Measurements from ENCODE around the gene GPC6. TPM values are rescaled to one million over a fixed set of nuclear protein-coding genes. Genes with fewer than 3 reads are reported as not detected.

Gene GPC6
- total and polyA plus RNA-seq, 2 donors (not counting 1 experiment from before 2014, with no cell fraction given) = not detected

DNA sequence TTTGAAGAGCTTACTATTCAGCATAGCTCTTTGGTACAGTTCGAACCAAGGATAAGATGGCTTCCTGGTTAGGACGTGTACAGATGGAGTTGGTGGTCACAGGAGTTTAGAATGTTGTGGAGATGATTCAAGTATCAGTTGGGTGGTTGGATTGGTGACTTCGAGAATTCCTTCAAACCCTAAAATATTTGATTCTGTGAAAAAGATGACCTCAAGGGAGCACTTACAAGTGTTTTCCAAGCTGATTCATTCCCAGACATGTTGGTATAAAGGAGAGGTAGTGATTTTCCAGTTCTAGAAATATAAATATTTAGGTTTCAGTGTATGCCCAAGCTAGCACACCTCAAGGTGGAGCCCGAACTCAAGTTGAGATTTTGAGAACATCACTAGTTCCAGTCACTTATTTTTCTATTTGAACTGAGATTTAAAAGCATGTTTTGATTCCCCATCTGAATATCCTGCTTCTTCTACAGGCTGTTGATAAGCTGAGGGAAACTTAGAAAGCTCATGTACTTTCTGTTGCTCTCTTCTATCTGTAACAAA lies 946.8 kb downstream of the GPC6 start:
- TF ChIP-seq, protein P1, sequence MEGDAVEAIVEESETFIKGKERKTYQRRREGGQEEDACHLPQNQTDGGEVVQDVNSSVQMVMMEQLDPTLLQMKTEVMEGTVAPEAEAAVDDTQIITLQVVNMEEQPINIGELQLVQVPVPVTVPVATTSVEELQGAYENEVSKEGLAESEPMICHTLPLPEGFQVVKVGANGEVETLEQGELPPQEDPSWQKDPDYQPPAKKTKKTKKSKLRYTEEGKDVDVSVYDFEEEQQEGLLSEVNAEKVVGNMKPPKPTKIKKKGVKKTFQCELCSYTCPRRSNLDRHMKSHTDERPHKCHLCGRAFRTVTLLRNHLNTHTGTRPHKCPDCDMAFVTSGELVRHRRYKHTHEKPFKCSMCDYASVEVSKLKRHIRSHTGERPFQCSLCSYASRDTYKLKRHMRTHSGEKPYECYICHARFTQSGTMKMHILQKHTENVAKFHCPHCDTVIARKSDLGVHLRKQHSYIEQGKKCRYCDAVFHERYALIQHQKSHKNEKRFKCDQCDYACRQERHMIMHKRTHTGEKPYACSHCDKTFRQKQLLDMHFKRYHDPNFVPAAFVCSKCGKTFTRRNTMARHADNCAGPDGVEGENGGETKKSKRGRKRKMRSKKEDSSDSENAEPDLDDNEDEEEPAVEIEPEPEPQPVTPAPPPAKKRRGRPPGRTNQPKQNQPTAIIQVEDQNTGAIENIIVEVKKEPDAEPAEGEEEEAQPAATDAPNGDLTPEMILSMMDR (IDR thresholded peaks at IDR 0.05) = no peak
- no peak for TF ChIP-seq EZH2 (IDR thresholded peaks at IDR 0.05; ENCODE audit: borderline replicate concordance, insufficient read depth, low read depth, low read length, poor library complexity, severe bottlenecking)
- intact Hi-C loops (cut with micrococcal nuclease) = no loop called here
- H3K9me3 Mint-ChIP-seq (ENCODE audit: insufficient read depth) = no peaks in the 10 kb centered on the region

DNA sequence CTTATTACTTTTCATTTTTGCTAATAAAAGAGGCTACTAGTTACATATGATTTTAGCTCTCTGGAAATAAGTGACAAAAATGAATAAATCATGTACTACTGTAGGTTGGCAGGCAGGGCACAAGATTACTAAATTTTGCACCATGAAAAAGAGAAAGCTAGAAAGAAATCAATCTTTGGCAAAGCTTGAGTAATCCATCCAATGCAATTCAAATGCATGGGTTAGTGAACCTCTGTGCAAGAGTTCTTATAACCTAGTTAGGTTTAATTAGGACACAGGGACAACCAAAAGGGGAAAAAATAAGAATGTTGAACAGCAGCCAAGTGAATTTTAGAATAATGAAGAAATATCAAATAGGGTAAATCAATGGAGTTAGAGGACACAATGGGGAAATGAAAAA lies 947.4 kb downstream of the GPC6 start:
- Mint-ChIP-seq H3K4me1 (no peaks in the 10 kb centered on the region), H3K9me3 (ENCODE audit: insufficient read depth) (no peaks in the 10 kb centered on the region), H3K27me3 (no peaks in the 10 kb centered on the region), H3K27ac (no peak overlapping the region), H3K4me3 (no peak overlapping the region)
- Histone ChIP-seq H3K4me1 (ENCODE audit: control insufficient read depth in 2 of 2, insufficient read depth in 2 of 2, low read length in 2 of 2) (no peaks in the 10 kb centered on the region), H3K4me2 (replicated peaks; ENCODE audit: low read depth, low read length, poor library complexity, severe bottlenecking) (no peak overlapping the region), H3K27ac (ENCODE audit: low read length in 2 of 2) (no peak overlapping the region), H3K79me2 (ENCODE audit: control insufficient read depth, insufficient read depth, low read length) (no peaks in the 10 kb centered on the region), H3K9me3 (ENCODE audit: control extremely low read depth in 1 of 3, control insufficient read depth in 2 of 3, insufficient read depth in 1 of 3, low read length in 2 of 3) (no peaks in the 10 kb centered on the region), H3K36me3 (replicated peaks in 1 of 2; ENCODE audit: control extremely low read depth in 1 of 2, control insufficient read depth in 1 of 2, extremely low read depth in 1 of 2, insufficient read depth in 2 of 2, low read length in 1 of 2) (no peaks in the 10 kb centered on the region), H3K4me3 (ENCODE audit: control extremely low read depth in 1 of 5, extremely low read depth in 1 of 5, insufficient read depth in 1 of 5, low read depth in 2 of 5, low read length in 4 of 5) (no peak overlapping the region), H3K9ac (ENCODE audit: low read length) (no peak overlapping the region), H3K27me3 (replicated peaks in 1 of 4; ENCODE audit: control extremely low read depth in 1 of 4, control insufficient read depth in 3 of 4, insufficient read depth in 4 of 4, low read length in 3 of 4) (no peaks in the 10 kb centered on the region), H2AFZ (ENCODE audit: insufficient read depth, low read depth, low read length, poor library complexity, severe bottlenecking) (no peak overlapping the region), H4K20me1 (ENCODE audit: control insufficient read depth, insufficient read depth, low read length, poor library complexity, severe bottlenecking) (no peaks in the 10 kb centered on the region)
- intact Hi-C loops (cut with micrococcal nuclease) = no loop called here
- TF ChIP-seq EZH2 (IDR thresholded peaks at IDR 0.05; ENCODE audit: borderline replicate concordance, insufficient read depth, low read depth, low read length, poor library complexity, severe bottlenecking) = no peak
- TF ChIP-seq, protein P1 (IDR thresholded peaks at IDR 0.05) = no peak
- CTCF ChIA-PET = no interaction called here
- no peak for ATAC-seq (ENCODE audit: low read depth)
- no peak for DNase-seq
- POLR2A ChIA-PET = no interaction called here

More for the DNA sequence above, 946.8 kb downstream of the GPC6 start:
- DNase-seq (no peak), ATAC-seq (ENCODE audit: low read depth) (no peak)
- H3K27me3 Mint-ChIP-seq = no peaks in the 10 kb centered on the region
- Histone ChIP-seq H3K27me3 (replicated peaks in 1 of 4; ENCODE audit: control extremely low read depth in 1 of 4, control insufficient read depth in 3 of 4, insufficient read depth in 4 of 4, low read length in 3 of 4) (no peaks in the 10 kb centered on the region), H3K4me1 (ENCODE audit: control insufficient read depth in 2 of 2, insufficient read depth in 2 of 2, low read length in 2 of 2) (no peaks in the 10 kb centered on the region), H3K4me3 (ENCODE audit: control extremely low read depth in 1 of 5, extremely low read depth in 1 of 5, insufficient read depth in 1 of 5, low read depth in 2 of 5, low read length in 4 of 5) (no peak overlapping the region), H3K27ac (ENCODE audit: low read length in 2 of 2) (no peak overlapping the region), H2AFZ (ENCODE audit: insufficient read depth, low read depth, low read length, poor library complexity, severe bottlenecking) (no peak overlapping the region), H3K36me3 (replicated peaks in 1 of 2; ENCODE audit: control extremely low read depth in 1 of 2, control insufficient read depth in 1 of 2, extremely low read depth in 1 of 2, insufficient read depth in 2 of 2, low read length in 1 of 2) (no peaks in the 10 kb centered on the region), H3K9me3 (ENCODE audit: control extremely low read depth in 1 of 3, control insufficient read depth in 2 of 3, insufficient read depth in 1 of 3, low read length in 2 of 3) (no peaks in the 10 kb centered on the region), H3K9ac (ENCODE audit: low read length) (no peak overlapping the region), H4K20me1 (ENCODE audit: control insufficient read depth, insufficient read depth, low read length, poor library complexity, severe bottlenecking) (no peaks in the 10 kb centered on the region), H3K4me2 (replicated peaks; ENCODE audit: low read depth, low read length, poor library complexity, severe bottlenecking) (no peak overlapping the region), H3K79me2 (ENCODE audit: control insufficient read depth, insufficient read depth, low read length) (no peaks in the 10 kb centered on the region)
- no peaks in the 10 kb centered on the region for H3K4me1 Mint-ChIP-seq
- no CpG with 5 or more reads among the region's 4 CpGs for WGBS (ENCODE audit: insufficient coverage)
- CTCF ChIA-PET = no interaction called here
- H3K4me3 Mint-ChIP-seq = no peak overlapping the region
- POLR2A ChIA-PET = no interaction called here
- no peak overlapping the region for H3K27ac Mint-ChIP-seq

Measured in B cell (primary cell).